ENCODE data around the gene MORC3.

The MORC3 gene

GRCh38 chr21:36415375-36415774, 95.4 kb downstream of the MORC3 start:
- H3F3A ChIP-seq (ENCODE audit: control insufficient read depth, insufficient read depth) = no peaks in the 10 kb centered on the region; the same call in 1 of the 2 replicates
- TF ChIP-seq EZH2phosphoT487 (IDR thresholded peaks at IDR 0.05; ENCODE audit: borderline replicate concordance, low read length) = no peak
- TF ChIP-seq CTCF (IDR thresholded peaks at IDR 0.05; ENCODE audit: low read depth, low read length, poor library complexity, severe bottlenecking) = no peak
- no peaks in the 10 kb centered on the region for H3K79me2 ChIP-seq (ENCODE audit: control insufficient read depth, low read length)
- peaks cover 48% of the 10 kb centered on the region for H3K36me3 ChIP-seq (ENCODE audit: control insufficient read depth, low read length)
- no peaks in the 10 kb centered on the region for H3K9me3 ChIP-seq (ENCODE audit: control insufficient read depth, insufficient read depth, low read length)
- H3K4me3 ChIP-seq (ENCODE audit: low read length) = no peak overlapping the region
- H3K27me3 ChIP-seq (ENCODE audit: control insufficient read depth, low read length) = no peaks in the 10 kb centered on the region
- no peaks in the 10 kb centered on the region for H3K9me2 ChIP-seq (replicated peaks; ENCODE audit: control insufficient read depth, low read length)
- no peaks in the 10 kb centered on the region for H4K20me1 ChIP-seq (ENCODE audit: control insufficient read depth, insufficient read depth, low read depth, low read length)
- no peak overlapping the region for H3K4me2 ChIP-seq (ENCODE audit: low read length)
- H3K4me1 ChIP-seq (ENCODE audit: control insufficient read depth, low read length) = no peaks in the 10 kb centered on the region
- no peak overlapping the region for H3K27ac ChIP-seq (ENCODE audit: low read depth, low read length)

GRCh38 chr21:36419241-36419640, 99.2 kb downstream of the MORC3 start:
- H4K20me1 ChIP-seq (ENCODE audit: control insufficient read depth, insufficient read depth, low read depth, low read length) = 0 out of 2 replicates have a peak, but pooled peaks cover 5% of the 10 kb centered on the region
- H3K4me1 ChIP-seq (ENCODE audit: control insufficient read depth, low read length) = no peaks in the 10 kb centered on the region
- peaks cover 22% of the 10 kb centered on the region for H3K36me3 ChIP-seq (ENCODE audit: control insufficient read depth, low read length)
- no peak overlapping the region for H3K4me3 ChIP-seq (ENCODE audit: low read length)
- no peak overlapping the region for H3K4me2 ChIP-seq (ENCODE audit: low read length)
- no peaks in the 10 kb centered on the region for H3K9me3 ChIP-seq (ENCODE audit: control insufficient read depth, insufficient read depth, low read length)
- H3K9me2 ChIP-seq (replicated peaks; ENCODE audit: control insufficient read depth, low read length) = no peaks in the 10 kb centered on the region
- H3K27ac ChIP-seq (ENCODE audit: low read depth, low read length) = no peak overlapping the region
- no peaks in the 10 kb centered on the region for H3K79me2 ChIP-seq (ENCODE audit: control insufficient read depth, low read length)
- H3K27me3 ChIP-seq (ENCODE audit: control insufficient read depth, low read length) = no peaks in the 10 kb centered on the region
- TF ChIP-seq CTCF (IDR thresholded peaks at IDR 0.05; ENCODE audit: low read depth, low read length, poor library complexity, severe bottlenecking) (no peak), EZH2phosphoT487 (IDR thresholded peaks at IDR 0.05; ENCODE audit: borderline replicate concordance, low read length) (no peak)
- H3F3A ChIP-seq (ENCODE audit: control insufficient read depth, insufficient read depth) = no peaks in the 10 kb centered on the region; the same call in 1 of the 2 replicates

GRCh38 chr21:36419996-36420395, 100.0 kb downstream of the MORC3 start:
- H3K79me2 ChIP-seq (ENCODE audit: control insufficient read depth, low read length) = no peaks in the 10 kb centered on the region
- no peaks in the 10 kb centered on the region for H3K4me1 ChIP-seq (ENCODE audit: control insufficient read depth, low read length)
- H3K36me3 ChIP-seq (ENCODE audit: control insufficient read depth, low read length) = peaks cover 18% of the 10 kb centered on the region
- no peak overlapping the region for H3K27ac ChIP-seq (ENCODE audit: low read depth, low read length)
- H3K9me2 ChIP-seq (replicated peaks; ENCODE audit: control insufficient read depth, low read length) = no peaks in the 10 kb centered on the region
- TF ChIP-seq EZH2phosphoT487 (IDR thresholded peaks at IDR 0.05; ENCODE audit: borderline replicate concordance, low read length) (no peak), CTCF (IDR thresholded peaks at IDR 0.05; ENCODE audit: low read depth, low read length, poor library complexity, severe bottlenecking) (peak; percentile 78)
- no peak overlapping the region for H3K4me2 ChIP-seq (ENCODE audit: low read length)
- 0 out of 2 replicates have a peak, but pooled peaks cover 5% of the 10 kb centered on the region for H4K20me1 ChIP-seq (ENCODE audit: control insufficient read depth, insufficient read depth, low read depth, low read length)
- no peaks in the 10 kb centered on the region for H3K27me3 ChIP-seq (ENCODE audit: control insufficient read depth, low read length)
- no peaks in the 10 kb centered on the region; the same call in 1 of the 2 replicates for H3F3A ChIP-seq (ENCODE audit: control insufficient read depth, insufficient read depth)
- no peaks in the 10 kb centered on the region for H3K9me3 ChIP-seq (ENCODE audit: control insufficient read depth, insufficient read depth, low read length)
- H3K4me3 ChIP-seq (ENCODE audit: low read length) = no peak overlapping the region
